A549 (cell line): ENCODE results near the gene TARDBP.

Experiments used
- CTCF ChIP-seq: fragments of >200 bp; sonication (Bioruptor Twin); formaldehyde crosslinking; IDR thresholded peaks from 3 replicates; pipeline ENCODE4 v1.5.1; 2016
- EP300 ChIP-seq, 2 experiments: fragments of >200 bp; sonication (Bioruptor Twin); formaldehyde crosslinking; IDR thresholded peaks; 2 replicates in 1 of 2; 3 replicates in 1 of 2; pipeline ENCODE4 v1.6.1; 2016 to 2017
- RAD21 ChIP-seq, 2 experiments: fragments of >200 bp in 1 of 2; sonication (Bioruptor Twin) in 1 of 2; formaldehyde crosslinking in 1 of 2; IDR thresholded peaks in 1 of 2; conservative IDR thresholded peaks in 1 of 2; 2 replicates in 1 of 2; 3 replicates in 1 of 2; pipeline ENCODE4 v1.6.1; 2012 to 2018; ENCODE audit warnings: inconsistent platforms in 1 of 2
- RARB ChIP-seq: fragments of 250-450 bp; sonication (Bioruptor Pico); IDR thresholded peaks from 2 replicates; pipeline ENCODE4 v1.8.0; 2021; ENCODE audit warnings: mild to moderate bottlenecking, moderate library complexity
- RCOR1 ChIP-seq: fragments of 150-350 bp; IDR thresholded peaks from 2 replicates; pipeline ENCODE4 v1.6.1; 2014; ENCODE audit warnings: antibody characterized with exemption, low read length, low read depth
- SREBF2 ChIP-seq: fragments of 450-650 bp; IDR thresholded peaks from 2 replicates; pipeline ENCODE4 v1.6.1; 2014; ENCODE audit warnings: mild to moderate bottlenecking, moderate library complexity
- TP53 ChIP-seq: fragments of 250-450 bp; sonication (Bioruptor Pico); IDR thresholded peaks from 2 replicates; pipeline ENCODE4 v1.5.0; 2021; ENCODE audit warnings: mild to moderate bottlenecking, moderate library complexity
- ZC3H11A ChIP-seq: fragments of 450-650 bp; IDR thresholded peaks from 2 replicates; pipeline ENCODE4 v1.6.1; 2014; ENCODE audit warnings: antibody characterized with exemption, mild to moderate bottlenecking

GRCh38 chr1:11024874-11025203 lies 12.4 kb downstream of the TARDBP start:
- TF ChIP-seq CTCF (no peak), SREBF2 (no peak), RAD21 (conservative IDR thresholded peaks at IDR 0.05 in 1 of 2, IDR thresholded peaks at IDR 0.05 in 1 of 2) (no peak), TP53 (CRISPR knock-in tag) (no peak), EP300 (IDR thresholded peaks at IDR 0.05) (no peak), RARB (CRISPR knock-in tag) (no peak), ZC3H11A (no peak), RCOR1 (no peak)
